ENCODE results near the gene BLCAP.
A peak's percentile ranks its signal among the peaks of the same experiment; 100 is the strongest.

BLCAP gene

GRCh38 chr20:37503256-37503927 lies 24.3 kb downstream of the BLCAP start:
- Histone ChIP-seq H3K9me3 (ENCODE audit: insufficient read depth, low read depth, low read length) (no peaks in the 10 kb centered on the region), H3K9ac (ENCODE audit: low read length) (no peak overlapping the region), H2AFZ (ENCODE audit: insufficient read depth, low read length, poor library complexity) (no peak overlapping the region), H3K18ac (ENCODE audit: low read length) (no peak overlapping the region), H3K4me3 (ENCODE audit: low read depth, low read length) (no peak overlapping the region), H4K8ac (ENCODE audit: low read depth, low read length) (no peak overlapping the region), H4K91ac (ENCODE audit: low read depth, low read length) (no peak overlapping the region), H2AK5ac (ENCODE audit: low read length) (no peak overlapping the region), H3K4me1 (ENCODE audit: control insufficient read depth in 1 of 2, insufficient read depth in 2 of 2, low read length in 2 of 2) (peaks cover 5 to 19% of the 10 kb centered on the region in 2 experiments), H3K4ac (ENCODE audit: low read depth, low read length) (no peak overlapping the region), H3K27me3 (ENCODE audit: insufficient read depth, low read length) (no peaks in the 10 kb centered on the region), H3K36me3 (ENCODE audit: control insufficient read depth in 1 of 2, insufficient read depth in 2 of 2, low read length in 2 of 2) (peaks cover 3 to 4% of the 10 kb centered on the region in 2 experiments), H3K14ac (ENCODE audit: low read length) (no peak overlapping the region), H3K27ac (ENCODE audit: low read depth, low read length) (no peak overlapping the region), H4K12ac (ENCODE audit: low read depth, low read length) (no peak overlapping the region), H3K23ac (ENCODE audit: low read length) (no peak overlapping the region), H2BK5ac (ENCODE audit: low read depth, low read length, poor library complexity) (no peak overlapping the region), H2BK12ac (ENCODE audit: low read length) (no peak overlapping the region), H3K79me2 (ENCODE audit: control insufficient read depth, insufficient read depth, low read length, poor library complexity) (no peaks in the 10 kb centered on the region), H3K79me1 (ENCODE audit: low read length) (no peaks in the 10 kb centered on the region), H3K4me2 (ENCODE audit: low read length) (no peak overlapping the region), H2BK120ac (ENCODE audit: insufficient read depth, low read length, poor library complexity) (no peak overlapping the region)
- WGBS (ENCODE audit: extremely low coverage, insufficient coverage, insufficient read length): no CpG with 5 or more reads among the region's 3 CpGs
- DNase-seq: no peak

GRCh38 chr20:37502654-37503053 lies 25.0 kb downstream of the BLCAP start:
- Histone ChIP-seq H3K9ac (ENCODE audit: low read length) (no peak overlapping the region), H4K12ac (ENCODE audit: low read depth, low read length) (no peak overlapping the region), H3K14ac (ENCODE audit: low read length) (no peak overlapping the region), H3K36me3 (ENCODE audit: control insufficient read depth in 1 of 2, insufficient read depth in 2 of 2, low read length in 2 of 2) (peaks cover 3 to 4% of the 10 kb centered on the region in 2 experiments), H3K27ac (ENCODE audit: low read depth, low read length) (no peak overlapping the region), H3K4me2 (ENCODE audit: low read length) (no peak overlapping the region), H3K18ac (ENCODE audit: low read length) (no peak overlapping the region), H2AK5ac (ENCODE audit: low read length) (no peak overlapping the region), H3K4me3 (ENCODE audit: low read depth, low read length) (no peak overlapping the region), H2BK12ac (ENCODE audit: low read length) (no peak overlapping the region), H3K9me3 (ENCODE audit: insufficient read depth, low read depth, low read length) (no peaks in the 10 kb centered on the region), H3K23ac (ENCODE audit: low read length) (no peak overlapping the region), H3K79me1 (ENCODE audit: low read length) (no peaks in the 10 kb centered on the region), H4K8ac (ENCODE audit: low read depth, low read length) (no peak overlapping the region), H3K4ac (ENCODE audit: low read depth, low read length) (no peak overlapping the region), H3K79me2 (ENCODE audit: control insufficient read depth, insufficient read depth, low read length, poor library complexity) (no peaks in the 10 kb centered on the region), H3K27me3 (ENCODE audit: insufficient read depth, low read length) (no peaks in the 10 kb centered on the region), H2BK120ac (ENCODE audit: insufficient read depth, low read length, poor library complexity) (no peak overlapping the region), H3K4me1 (ENCODE audit: control insufficient read depth in 1 of 2, insufficient read depth in 2 of 2, low read length in 2 of 2) (peaks cover 5 to 19% of the 10 kb centered on the region in 2 experiments), H2BK5ac (ENCODE audit: low read depth, low read length, poor library complexity) (no peak overlapping the region), H4K91ac (ENCODE audit: low read depth, low read length) (no peak overlapping the region), H2AFZ (ENCODE audit: insufficient read depth, low read length, poor library complexity) (no peak overlapping the region)
- no peak for DNase-seq
- WGBS (ENCODE audit: extremely low coverage, insufficient coverage, insufficient read length): no CpG with 5 or more reads among the region's 2 CpGs

GRCh38 chr20:37501940-37502339 lies 25.7 kb downstream of the BLCAP start:
- Histone ChIP-seq H3K4ac (ENCODE audit: low read depth, low read length) (no peak overlapping the region), H3K27ac (ENCODE audit: low read depth, low read length) (no peak overlapping the region), H3K27me3 (ENCODE audit: insufficient read depth, low read length) (no peaks in the 10 kb centered on the region)

GRCh38 chr20:37500311-37500710 lies 27.4 kb downstream of the BLCAP start:
- Histone ChIP-seq H4K12ac (ENCODE audit: low read depth, low read length) (no peak overlapping the region), H3K4me2 (ENCODE audit: low read length) (no peak overlapping the region), H3K27me3 (ENCODE audit: insufficient read depth, low read length) (no peaks in the 10 kb centered on the region), H3K4me1 (ENCODE audit: control insufficient read depth in 1 of 2, insufficient read depth in 2 of 2, low read length in 2 of 2) (peaks cover 0 to 6% of the 10 kb centered on the region in 2 experiments), H2BK120ac (ENCODE audit: insufficient read depth, low read length, poor library complexity) (no peak overlapping the region), H4K8ac (ENCODE audit: low read depth, low read length) (no peak overlapping the region), H3K79me2 (ENCODE audit: control insufficient read depth, insufficient read depth, low read length, poor library complexity) (no peaks in the 10 kb centered on the region), H3K23ac (ENCODE audit: low read length) (no peak overlapping the region), H3K4me3 (ENCODE audit: low read depth, low read length) (no peak overlapping the region), H3K4ac (ENCODE audit: low read depth, low read length) (no peak overlapping the region), H3K9me3 (ENCODE audit: insufficient read depth, low read depth, low read length) (no peaks in the 10 kb centered on the region), H3K14ac (ENCODE audit: low read length) (no peak overlapping the region), H2AFZ (ENCODE audit: insufficient read depth, low read length, poor library complexity) (no peak overlapping the region), H2BK5ac (ENCODE audit: low read depth, low read length, poor library complexity) (no peak overlapping the region), H3K9ac (ENCODE audit: low read length) (no peak overlapping the region), H2AK5ac (ENCODE audit: low read length) (no peak overlapping the region), H3K36me3 (ENCODE audit: control insufficient read depth in 1 of 2, insufficient read depth in 2 of 2, low read length in 2 of 2) (peaks cover 4 to 7% of the 10 kb centered on the region in 2 experiments), H3K79me1 (ENCODE audit: low read length) (no peaks in the 10 kb centered on the region), H4K91ac (ENCODE audit: low read depth, low read length) (no peak overlapping the region), H3K27ac (ENCODE audit: low read depth, low read length) (no peak overlapping the region), H3K18ac (ENCODE audit: low read length) (no peak overlapping the region), H2BK12ac (ENCODE audit: low read length) (no peak overlapping the region)
- no peak for DNase-seq
- no CpG with 5 or more reads among the region's 7 CpGs for WGBS (ENCODE audit: extremely low coverage, insufficient coverage, insufficient read length)

More at GRCh38 chr20:37501940-37502339, 25.7 kb downstream of the BLCAP start:
- Histone ChIP-seq H3K23ac (ENCODE audit: low read length) (peak overlapping the region; percentile 70), H4K12ac (ENCODE audit: low read depth, low read length) (no peak overlapping the region), H3K9me3 (ENCODE audit: insufficient read depth, low read depth, low read length) (no peaks in the 10 kb centered on the region), H3K79me2 (ENCODE audit: control insufficient read depth, insufficient read depth, low read length, poor library complexity) (no peaks in the 10 kb centered on the region), H3K36me3 (ENCODE audit: control insufficient read depth in 1 of 2, insufficient read depth in 2 of 2, low read length in 2 of 2) (peaks cover 3 to 4% of the 10 kb centered on the region in 2 experiments), H2BK12ac (ENCODE audit: low read length) (no peak overlapping the region), H2BK5ac (ENCODE audit: low read depth, low read length, poor library complexity) (no peak overlapping the region), H2AK5ac (ENCODE audit: low read length) (no peak overlapping the region), H4K91ac (ENCODE audit: low read depth, low read length) (no peak overlapping the region), H2BK120ac (ENCODE audit: insufficient read depth, low read length, poor library complexity) (no peak overlapping the region), H3K14ac (ENCODE audit: low read length) (no peak overlapping the region), H3K4me1 (ENCODE audit: control insufficient read depth in 1 of 2, insufficient read depth in 2 of 2, low read length in 2 of 2) (peaks cover 5 to 19% of the 10 kb centered on the region in 2 experiments), H3K4me3 (ENCODE audit: low read depth, low read length) (no peak overlapping the region), H3K18ac (ENCODE audit: low read length) (no peak overlapping the region), H3K4me2 (ENCODE audit: low read length) (no peak overlapping the region), H4K8ac (ENCODE audit: low read depth, low read length) (no peak overlapping the region), H2AFZ (ENCODE audit: insufficient read depth, low read length, poor library complexity) (no peak overlapping the region), H3K79me1 (ENCODE audit: low read length) (no peaks in the 10 kb centered on the region), H3K9ac (ENCODE audit: low read length) (no peak overlapping the region)
- WGBS (ENCODE audit: extremely low coverage, insufficient coverage, insufficient read length): no CpG with 5 or more reads among the region's 7 CpGs
- DNase-seq: no peak
